C4-2B (cell line): ENCODE results near the gene RABGGTA.
"Not testable (repeated sequence)": the region's sequence is repeated elsewhere in the genome, so short reads cannot be mapped to it uniquely, and the experiment has no call there.

Source experiments
- ZFX ChIP-seq: fragments of 450-650 bp; IDR thresholded peaks from 2 replicates; pipeline ENCODE4 v1.6.1; 2017
- TF ChIP-seq, protein P1 (sequence below): fragments of 450-650 bp; conservative IDR thresholded peaks from 2 replicates; pipeline ENCODE4 v1.5.1; 2017; ENCODE audit warnings: mild to moderate bottlenecking

DNA sequence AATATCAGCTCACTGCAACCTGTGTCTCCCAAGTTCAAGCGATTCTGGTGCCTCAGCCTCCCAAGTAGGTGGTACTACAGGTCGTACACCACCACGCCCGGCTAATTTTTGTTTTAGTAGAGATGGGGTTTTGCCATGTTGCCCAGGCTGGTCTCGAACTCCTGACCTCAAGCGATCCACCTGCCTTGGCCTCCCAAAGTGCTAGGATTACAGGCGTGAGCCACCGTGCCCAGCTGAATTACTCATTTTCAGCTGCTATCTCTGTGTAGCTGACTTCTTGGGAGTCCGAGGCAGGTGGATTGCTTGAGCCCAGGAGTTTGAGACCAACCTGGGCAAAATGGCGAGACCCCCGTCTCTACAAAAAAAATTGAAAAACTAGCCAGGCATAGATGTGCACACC is 26.0 kb downstream of the RABGGTA start:
- TF ChIP-seq, protein P1, sequence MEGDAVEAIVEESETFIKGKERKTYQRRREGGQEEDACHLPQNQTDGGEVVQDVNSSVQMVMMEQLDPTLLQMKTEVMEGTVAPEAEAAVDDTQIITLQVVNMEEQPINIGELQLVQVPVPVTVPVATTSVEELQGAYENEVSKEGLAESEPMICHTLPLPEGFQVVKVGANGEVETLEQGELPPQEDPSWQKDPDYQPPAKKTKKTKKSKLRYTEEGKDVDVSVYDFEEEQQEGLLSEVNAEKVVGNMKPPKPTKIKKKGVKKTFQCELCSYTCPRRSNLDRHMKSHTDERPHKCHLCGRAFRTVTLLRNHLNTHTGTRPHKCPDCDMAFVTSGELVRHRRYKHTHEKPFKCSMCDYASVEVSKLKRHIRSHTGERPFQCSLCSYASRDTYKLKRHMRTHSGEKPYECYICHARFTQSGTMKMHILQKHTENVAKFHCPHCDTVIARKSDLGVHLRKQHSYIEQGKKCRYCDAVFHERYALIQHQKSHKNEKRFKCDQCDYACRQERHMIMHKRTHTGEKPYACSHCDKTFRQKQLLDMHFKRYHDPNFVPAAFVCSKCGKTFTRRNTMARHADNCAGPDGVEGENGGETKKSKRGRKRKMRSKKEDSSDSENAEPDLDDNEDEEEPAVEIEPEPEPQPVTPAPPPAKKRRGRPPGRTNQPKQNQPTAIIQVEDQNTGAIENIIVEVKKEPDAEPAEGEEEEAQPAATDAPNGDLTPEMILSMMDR: not testable (repeated sequence)
- not testable (repeated sequence) for TF ChIP-seq ZFX
